ENCODE measurements around the gene AHCYL2. TPM values are rescaled to one million over a fixed set of nuclear protein-coding genes. Genes with fewer than 3 reads are reported as not detected.

The AHCYL2 gene
- total and polyA plus RNA-seq, 2 of the 8 experiments (the other 6 are each of a cell fraction or from before 2014, with no cell fraction given), result 20.7 to 25.4 TPM

DNA sequence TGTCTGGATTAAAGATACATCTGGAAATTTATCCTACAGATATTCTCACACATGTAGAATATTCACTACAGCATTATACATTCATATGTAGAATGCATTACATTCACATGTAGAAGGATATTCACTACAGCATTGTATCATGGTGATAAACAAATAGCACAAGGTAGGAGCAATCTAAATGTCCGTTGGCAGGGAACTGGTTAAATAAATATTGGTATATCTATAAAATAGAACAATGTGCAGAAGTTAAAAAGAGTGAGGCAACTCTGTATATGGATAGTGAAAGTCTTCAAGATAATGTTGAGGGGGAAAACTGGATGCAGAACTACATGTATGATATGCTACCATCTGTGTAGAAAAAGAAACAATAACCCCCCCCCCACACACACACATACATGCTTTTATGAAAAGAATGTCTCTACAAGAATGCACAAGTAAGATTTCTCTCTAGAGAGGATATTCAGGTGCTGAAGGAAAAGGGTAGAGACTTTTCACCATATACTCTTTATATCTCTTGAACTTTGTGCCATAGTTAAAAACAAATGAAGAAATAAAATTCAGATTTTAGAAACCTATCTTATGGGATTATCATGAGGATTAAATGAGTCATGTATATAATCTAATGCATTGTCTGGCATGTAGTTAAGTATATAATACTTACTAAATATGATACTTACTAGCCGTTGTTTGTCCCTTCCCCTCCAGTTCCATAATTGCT, 123.4 kb downstream of the AHCYL2 start:
- Histone ChIP-seq H3K4me3 (ENCODE audit: extremely low read depth in 1 of 4, insufficient read depth in 2 of 4, low read depth in 3 of 4, low read length in 4 of 4) (no peak overlapping the region), H3K79me1 (ENCODE audit: low read depth, low read length) (no peaks in the 10 kb centered on the region), H3K23ac (ENCODE audit: insufficient read length) (no peak overlapping the region), H3K9ac (replicated peaks in 1 of 4; ENCODE audit: extremely low read depth in 1 of 4, low read depth in 3 of 4, low read length in 3 of 4) (no peak overlapping the region), H3K36me3 (ENCODE audit: control insufficient read depth in 2 of 4, insufficient read depth in 4 of 4, low read length in 3 of 4) (no peaks in the 10 kb centered on the region), H3K79me2 (ENCODE audit: control insufficient read depth in 1 of 2, insufficient read depth in 2 of 2, low read length in 2 of 2) (no peaks in the 10 kb centered on the region), H3K9me3 (ENCODE audit: insufficient read depth in 2 of 2, low read depth in 1 of 2, low read length in 1 of 2) (no peaks in the 10 kb centered on the region), H4K20me1 (replicated peaks in 1 of 2; ENCODE audit: control insufficient read depth in 1 of 2, insufficient read depth in 2 of 2, low read length in 2 of 2) (peaks cover 0 to 1% of the 10 kb centered on the region in 2 experiments), H3K4me2 (ENCODE audit: insufficient read depth in 1 of 2, low read depth in 2 of 2, low read length in 2 of 2) (no peak overlapping the region), H3K27me3 (replicated peaks in 1 of 4; ENCODE audit: control insufficient read depth in 3 of 4, extremely low read depth in 1 of 4, insufficient read depth in 3 of 4, low read length in 3 of 4) (no peaks in the 10 kb centered on the region), H4K5ac (ENCODE audit: insufficient read length, low read depth, low read length) (no peak overlapping the region), H2BK20ac (ENCODE audit: low read length) (no peak overlapping the region), H3K23me2 (ENCODE audit: low read depth, low read length) (no peaks in the 10 kb centered on the region), H2AK5ac (ENCODE audit: low read depth, low read length) (no peak overlapping the region), H3K18ac (ENCODE audit: extremely low read depth, low read length) (no peak overlapping the region), H3K14ac (ENCODE audit: insufficient read length) (no peak overlapping the region), H4K91ac (replicated peaks; ENCODE audit: insufficient read length, low read length) (no peak overlapping the region), H3K27ac (ENCODE audit: low read depth, low read length) (no peak overlapping the region), H2BK5ac (ENCODE audit: low read depth, low read length) (no peak overlapping the region), H3K56ac (replicated peaks; ENCODE audit: insufficient read length, low read depth, low read length) (no peak overlapping the region), H2BK120ac (replicated peaks; ENCODE audit: low read depth, low read length) (no peak overlapping the region), H3K4ac (replicated peaks; ENCODE audit: insufficient read length, low read depth, low read length) (no peak overlapping the region), H2AFZ (ENCODE audit: low read length) (no peak overlapping the region), H2BK12ac (ENCODE audit: low read depth, low read length) (no peak overlapping the region), H3K4me1 (replicated peaks in 1 of 4; ENCODE audit: control insufficient read depth in 3 of 4, insufficient read depth in 4 of 4, low read length in 3 of 4) (no peaks in the 10 kb centered on the region), H2BK15ac (ENCODE audit: low read length) (no peak overlapping the region), H4K8ac (ENCODE audit: extremely low read depth, insufficient read depth, low read length) (no peak overlapping the region)
- CTCF ChIA-PET (ENCODE audit: partially characterized antibody), result interaction anchor here (1.3 to 2.4 kb wide), 2 partner anchors 19 to 28 kb away, joined by 5 to 8 read pairs; no protein-coding TSS in a partner anchor
- POLR2A ChIA-PET (ENCODE audit: partially characterized antibody), result no interaction called here
- FAIRE-seq, result no peak
- WGBS, 2 experiments (ENCODE audit: extremely low coverage in 1 of 2, insufficient coverage in 1 of 2, insufficient read length in 1 of 2, insufficient replicate concordance in 2 of 2, low coverage in 1 of 2, low lambda C conversion rate in 2 of 2, missing lambda C conversion rate in 1 of 2), result 82% methylated on average over 2 of the region's 2 CpGs; no CpG with 5 or more reads in 1 of the 2 experiments
- no peak for DNase-seq (ENCODE audit: low read depth in 1 of 2, low spot score in 2 of 2)
- no peak for TF ChIP-seq BACH1 (IDR thresholded peaks at IDR 0.05; ENCODE audit: low read length)
- TF ChIP-seq CREB1 (IDR thresholded peaks at IDR 0.05), result no peak
- TF ChIP-seq, protein P1, sequence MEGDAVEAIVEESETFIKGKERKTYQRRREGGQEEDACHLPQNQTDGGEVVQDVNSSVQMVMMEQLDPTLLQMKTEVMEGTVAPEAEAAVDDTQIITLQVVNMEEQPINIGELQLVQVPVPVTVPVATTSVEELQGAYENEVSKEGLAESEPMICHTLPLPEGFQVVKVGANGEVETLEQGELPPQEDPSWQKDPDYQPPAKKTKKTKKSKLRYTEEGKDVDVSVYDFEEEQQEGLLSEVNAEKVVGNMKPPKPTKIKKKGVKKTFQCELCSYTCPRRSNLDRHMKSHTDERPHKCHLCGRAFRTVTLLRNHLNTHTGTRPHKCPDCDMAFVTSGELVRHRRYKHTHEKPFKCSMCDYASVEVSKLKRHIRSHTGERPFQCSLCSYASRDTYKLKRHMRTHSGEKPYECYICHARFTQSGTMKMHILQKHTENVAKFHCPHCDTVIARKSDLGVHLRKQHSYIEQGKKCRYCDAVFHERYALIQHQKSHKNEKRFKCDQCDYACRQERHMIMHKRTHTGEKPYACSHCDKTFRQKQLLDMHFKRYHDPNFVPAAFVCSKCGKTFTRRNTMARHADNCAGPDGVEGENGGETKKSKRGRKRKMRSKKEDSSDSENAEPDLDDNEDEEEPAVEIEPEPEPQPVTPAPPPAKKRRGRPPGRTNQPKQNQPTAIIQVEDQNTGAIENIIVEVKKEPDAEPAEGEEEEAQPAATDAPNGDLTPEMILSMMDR (IDR thresholded peaks at IDR 0.05; ENCODE audit: control extremely low read depth in 1 of 3, insufficient read depth in 1 of 3, low read depth in 1 of 3, low read length in 3 of 3), result no peak
- no peak for TF ChIP-seq RBBP5 (IDR thresholded peaks at IDR 0.05; ENCODE audit: borderline replicate concordance, low read depth, low read length)
- TF ChIP-seq CBX8 (IDR thresholded peaks at IDR 0.05; ENCODE audit: borderline replicate concordance, low read depth, low read length), result no peak
- TF ChIP-seq, protein P2, sequence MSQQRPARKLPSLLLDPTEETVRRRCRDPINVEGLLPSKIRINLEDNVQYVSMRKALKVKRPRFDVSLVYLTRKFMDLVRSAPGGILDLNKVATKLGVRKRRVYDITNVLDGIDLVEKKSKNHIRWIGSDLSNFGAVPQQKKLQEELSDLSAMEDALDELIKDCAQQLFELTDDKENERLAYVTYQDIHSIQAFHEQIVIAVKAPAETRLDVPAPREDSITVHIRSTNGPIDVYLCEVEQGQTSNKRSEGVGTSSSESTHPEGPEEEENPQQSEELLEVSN (IDR thresholded peaks at IDR 0.05), result no peak
- no peak for TF ChIP-seq SP1 (IDR thresholded peaks at IDR 0.05; ENCODE audit: low read depth, low read length)
- TF ChIP-seq HDAC2 (IDR thresholded peaks at IDR 0.05; ENCODE audit: borderline replicate concordance in 1 of 2, low read depth in 2 of 2, low read length in 2 of 2), result no peak
- TF ChIP-seq NANOG (IDR thresholded peaks at IDR 0.05; ENCODE audit: insufficient read depth, low read depth, low read length, poor library complexity, severe bottlenecking), result no peak
